Adrenal gland (tissue), 12 donors: ENCODE measurements around the gene CTNND2. TPM values are rescaled to one million over a fixed set of nuclear protein-coding genes. Genes with fewer than 3 reads are reported as not detected.

ENCODE experiments used
- DNase-seq, 7 donors: peaks; one replicate each; pipeline ENCODE4 v3.0.0-alpha.2; 2019 to 2020
- H3K27ac ChIP-seq, 5 donors: fragments of 200-600 bp; sonication (generic) in 4 of 5; 1 replicate in 3 of 5; 2 replicates in 2 of 5; pipeline versions ENCODE4 v1.5.1 to v1.8.0; 2016 to 2020; ENCODE audit warnings: mild to moderate bottlenecking in 1 of 5
- H3K27me3 ChIP-seq: fragments of 200-600 bp; 2 replicates; pipeline ENCODE4 v1.8.0; 2021
- H3K36me3 ChIP-seq, 2 donors: fragments of 200-600 bp; replicated peaks in 1 of 2; 1 replicate in 1 of 2; 2 replicates in 1 of 2; pipeline versions ENCODE4 v1.5.1 to v1.8.0; 2018 to 2022
- H3K4me1 ChIP-seq, 2 donors: fragments of 200-600 bp; replicated peaks in 1 of 2; 1 replicate in 1 of 2; 2 replicates in 1 of 2; pipeline versions ENCODE4 v1.5.1 to v1.8.0; 2018 to 2021
- H3K4me3 ChIP-seq, 4 donors: fragments of 200-600 bp; sonication (generic) in 3 of 4; one replicate each; pipeline ENCODE4 v1.5.1; 2016 to 2018
- H3K9me3 ChIP-seq, 3 donors: fragments of 200-600 bp; sonication (generic) in 1 of 3; replicated peaks in 1 of 3; 1 replicate in 2 of 3; 2 replicates in 1 of 3; pipeline versions ENCODE4 v1.5.1 to v1.8.0; 2016 to 2021
- CTCF ChIP-seq, 6 experiments: fragments of 450-650 bp in 4 of 6; fragments of 200-600 bp in 2 of 6; sonication (generic) in 1 of 6; IDR thresholded peaks; 1 replicate in 5 of 6; 2 replicates in 1 of 6; pipeline versions ENCODE4 v1.5.1 to v1.8.0; 2016 to 2021; ENCODE audit warnings: antibody characterized with exemption in 6 of 6, mild to moderate bottlenecking in 2 of 6, moderate library complexity in 1 of 6
- POLR2A ChIP-seq, 2 donors: fragments of 450-650 bp; IDR thresholded peaks; one replicate each; pipeline ENCODE4 v1.6.1; 2017; ENCODE audit warnings: antibody characterized with exemption in 2 of 2, mild to moderate bottlenecking in 2 of 2, moderate library complexity in 1 of 2
- WGBS, 4 donors: extraction: QIAGEN DNeasy Blood & Tissue Kit in 2 of 4; methylation state at CpG; one replicate each; pipeline versions ENCODE4 v1.1.5 to v1.1.7; 2013 to 2017; 5-methylcytosine and 5-hydroxymethylcytosine counted together
- intact Hi-C, 2 donors: fragments of 100-400 bp; cut with DNase I; formaldehyde crosslinking; loops; one replicate each; pipeline versions ENCODE4 v1.14.1 to v1.15.0; 2022 to 2023
- polyA plus RNA-seq, 3 donors: library from polyadenylated mRNA; stranded (reverse); fragments of 200-250 nt in 2 of 3; fragments of 350-450 nt in 1 of 3; fragmentation: Illumina TruSeq in 1 of 3; extraction: RNeasy Lipid Tissue Mini Kit (QIAGEN cat#74804) in 1 of 3; gene quantifications; one replicate each; pipeline ENCODE4 v1.2.3, GENCODE V29; 2013 to 2014
- total RNA-seq, 9 donors: library from RNA; depleted of rRNA in 4 of 9; stranded (reverse); fragments of >200 nt in 4 of 9; fragments of 120-200 nt in 1 of 9; fragmentation: NEBNext Ultra II Directional in 1 of 9; extraction: Animal tissue kit (Norgen Biotek cat#: 25700) in 1 of 9; gene quantifications; one replicate each; pipeline versions ENCODE4 v1.1.0 to v1.2.4, GENCODE V29; 2013 to 2023
- donor health status: healthy with polysubstance abuse.
- donor health status: Bipolar disorder and iron deficiency.
- donor health status: DM: yes; HTN: yes; CAD: no.
- donor health status: DM: no; HTN: no; CAD: no.
- donor health status: DM: no; HTN: no; CAD: no.
- donor health status: DM: yes; HTN: yes; CAD: no.

Gene CTNND2
- total and polyA plus RNA-seq, 12 donors, result 0.34 to 4.2 (median 1.1) TPM; not detected in 1

- no peaks in the 10 kb centered on the region for H3K4me1 ChIP-seq
- no peak overlapping the region for H3K27ac ChIP-seq
- TF ChIP-seq CTCF (IDR thresholded peaks at IDR 0.05) (no peak), POLR2A (IDR thresholded peaks at IDR 0.05) (no peak)
- no peaks in the 10 kb centered on the region for H3K27me3 ChIP-seq
- no peak overlapping the region for H3K4me3 ChIP-seq
- DNase-seq, result no peak
- 68 to 74% (median 69%) methylated on average over 5 of the region's 5 CpGs for WGBS, 4 donors
- intact Hi-C loops, result no loop called here
- no peaks in the 10 kb centered on the region for H3K36me3 ChIP-seq
- H3K9me3 ChIP-seq, result no peaks in the 10 kb centered on the region
These were observed 603.5 kb downstream of the CTNND2 start for GRCh38 chr5:11300736-11301135.

GRCh38 chr5:11298877-11299276 lies 605.4 kb downstream of the CTNND2 start:
- H3K27ac ChIP-seq, result no peak overlapping the region
- intact Hi-C loops, result no loop called here
- no peaks in the 10 kb centered on the region for H3K36me3 ChIP-seq
- H3K27me3 ChIP-seq, result no peaks in the 10 kb centered on the region
- no peak for DNase-seq
- no peaks in the 10 kb centered on the region for H3K9me3 ChIP-seq
- WGBS, 4 donors, result 88 to 94% (median 93%) methylated on average over 4 of the region's 4 CpGs
- H3K4me1 ChIP-seq, result no peaks in the 10 kb centered on the region
- TF ChIP-seq CTCF (IDR thresholded peaks at IDR 0.05) (no peak), POLR2A (IDR thresholded peaks at IDR 0.05) (no peak)
- no peak overlapping the region for H3K4me3 ChIP-seq

- H3K27ac ChIP-seq, result no peak overlapping the region
- WGBS, 4 donors, result 43 to 76% (median 70%) methylated on average over 2 of the region's 2 CpGs
- no peak for DNase-seq
- H3K27me3 ChIP-seq, result no peaks in the 10 kb centered on the region
- no peaks in the 10 kb centered on the region for H3K9me3 ChIP-seq
- intact Hi-C loops, result no loop called here
- no peak for TF ChIP-seq CTCF (IDR thresholded peaks at IDR 0.05)
- no peak for TF ChIP-seq POLR2A (IDR thresholded peaks at IDR 0.05)
- no peak overlapping the region for H3K4me3 ChIP-seq
- no peaks in the 10 kb centered on the region for H3K36me3 ChIP-seq
- H3K4me1 ChIP-seq, result no peaks in the 10 kb centered on the region
These were observed 610.7 kb downstream of the CTNND2 start for GRCh38 chr5:11293523-11293922.

GRCh38 chr5:11292648-11293356 lies 611.4 kb downstream of the CTNND2 start:
- TF ChIP-seq CTCF (IDR thresholded peaks at IDR 0.05) (no peak), POLR2A (IDR thresholded peaks at IDR 0.05) (no peak)

More at GRCh38 chr5:11292648-11293356, 611.4 kb downstream of the CTNND2 start:
- Histone ChIP-seq H3K27ac (no peak overlapping the region), H3K9me3 (no peaks in the 10 kb centered on the region), H3K4me1 (no peaks in the 10 kb centered on the region), H3K36me3 (no peaks in the 10 kb centered on the region), H3K27me3 (no peaks in the 10 kb centered on the region), H3K4me3 (no peak overlapping the region)
- 56 to 86% (median 75%) methylated on average over 1 of the region's 1 CpG for WGBS, 4 donors
- DNase-seq, result no peak
- intact Hi-C loops, result no loop called here
